Measurements from ENCODE around the gene MAPK10.
"Not testable (repeated sequence)": the region's sequence is repeated elsewhere in the genome, so short reads cannot be mapped to it uniquely, and the experiment has no call there.

The MAPK10 gene

GRCh38 chr4:86354390-86354789 is 5.5 kb downstream of the MAPK10 start:
- DNase-seq (ENCODE audit: low read depth, low spot score): no peak
- H3K4me3 ChIP-seq (ENCODE audit: low read length): no peak overlapping the region

DNA sequence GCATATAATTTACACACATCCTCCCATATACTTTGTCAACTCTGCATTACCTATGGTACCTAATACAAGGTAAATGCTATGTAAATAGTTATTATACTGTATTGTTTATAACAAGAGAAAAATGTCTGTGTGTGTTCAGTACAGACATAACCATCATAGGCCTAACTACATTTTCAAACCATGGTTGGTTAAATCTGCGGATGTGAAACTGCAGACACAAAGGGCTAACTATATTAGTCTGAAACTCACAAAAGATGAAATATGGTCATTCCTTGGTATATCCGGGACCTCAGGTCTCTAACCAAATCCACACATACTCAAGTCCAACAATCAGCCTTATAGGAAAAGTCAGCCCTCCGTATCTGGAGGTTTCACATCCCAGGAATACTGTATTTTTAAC is 13.5 kb downstream of the MAPK10 start:
- DNase-seq (ENCODE audit: low read depth, low spot score): no peak
- no peak overlapping the region for H3K4me3 ChIP-seq (ENCODE audit: low read length)

- DNase-seq (ENCODE audit: low read depth, low spot score): no peak
- H3K4me3 ChIP-seq (ENCODE audit: low read length): no peak overlapping the region
These were observed 15.7 kb downstream of the MAPK10 start for GRCh38 chr4:86344127-86344526.

DNA sequence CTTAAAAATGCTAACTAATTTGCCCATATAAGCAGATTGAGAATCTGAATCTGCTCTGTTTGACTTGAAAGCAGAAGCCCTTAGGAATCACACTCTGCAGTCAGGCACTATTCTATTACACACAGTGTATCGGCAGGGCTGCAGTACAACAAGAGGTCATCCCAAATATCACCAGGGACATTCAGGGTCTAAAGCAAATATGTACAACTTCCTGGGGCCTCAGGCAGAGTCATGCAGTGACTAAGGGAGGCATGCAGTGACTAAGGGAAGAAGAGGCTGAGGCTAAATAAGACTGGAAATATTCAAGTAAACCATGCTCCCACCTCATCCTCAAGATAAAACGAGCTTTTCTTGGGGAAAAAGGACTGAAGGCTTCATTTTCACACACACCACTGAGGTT is 20.9 kb downstream of the MAPK10 start:
- DNase-seq (ENCODE audit: low read depth, low spot score): no peak

GRCh38 chr4:86338521-86338920 is 21.3 kb downstream of the MAPK10 start:
- no peak overlapping the region for H3K4me3 ChIP-seq (ENCODE audit: low read length)
- DNase-seq (ENCODE audit: low read depth, low spot score): no peak

More for the DNA sequence above, 20.9 kb downstream of the MAPK10 start:
- H3K4me3 ChIP-seq (ENCODE audit: low read length): no peak overlapping the region

GRCh38 chr4:86334020-86334750 is 25.7 kb downstream of the MAPK10 start:
- no peak overlapping the region for H3K4me3 ChIP-seq (ENCODE audit: low read length)

GRCh38 chr4:86333236-86333635 is 26.6 kb downstream of the MAPK10 start:
- DNase-seq (ENCODE audit: low read depth, low spot score): no peak
- no peak overlapping the region for H3K4me3 ChIP-seq (ENCODE audit: low read length)

More at GRCh38 chr4:86334020-86334750, 25.7 kb downstream of the MAPK10 start:
- DNase-seq (ENCODE audit: low read depth, low spot score): no peak

DNA sequence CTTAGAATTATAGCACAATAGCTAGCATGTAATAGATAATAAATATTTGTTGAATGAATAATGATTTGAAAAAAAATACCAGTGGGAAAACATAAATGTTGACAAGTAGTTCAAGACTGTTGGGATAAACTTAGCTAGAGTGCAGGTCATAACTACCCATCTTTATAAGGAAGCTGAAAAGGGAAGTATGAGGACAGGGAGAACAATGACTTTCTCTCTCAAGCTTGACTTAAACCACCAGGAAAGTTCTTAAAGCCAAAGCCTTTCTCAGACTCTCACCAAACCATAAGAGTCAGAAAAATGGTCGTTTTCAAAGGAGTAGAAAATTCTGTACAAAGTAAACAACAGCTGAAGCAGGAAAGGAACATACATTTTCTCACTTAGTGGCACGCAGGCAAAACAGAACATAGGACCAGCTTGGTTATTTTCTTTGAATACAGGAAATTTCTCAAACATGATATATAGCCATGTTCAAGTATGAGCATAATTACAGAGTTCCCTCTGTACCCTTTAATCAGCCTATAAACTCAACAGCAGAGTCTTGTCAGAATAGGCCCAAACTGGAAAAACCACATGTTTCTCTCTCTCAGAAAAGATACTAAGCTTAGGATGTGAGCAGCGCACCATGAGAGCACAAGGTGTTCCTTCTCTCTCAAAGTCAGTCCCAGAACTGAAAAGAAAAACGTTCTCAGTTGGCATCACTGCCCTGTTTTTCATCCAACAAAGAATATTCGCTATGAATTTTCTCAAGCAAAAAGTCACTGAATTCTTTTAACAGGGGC is 28.7 kb downstream of the MAPK10 start:
- DNase-seq (ENCODE audit: low read depth, low spot score): no peak
- no peak overlapping the region for H3K4me3 ChIP-seq (ENCODE audit: low read length)

GRCh38 chr4:86330411-86330810 is 29.4 kb downstream of the MAPK10 start:
- not testable (repeated sequence) for DNase-seq (ENCODE audit: low read depth, low spot score); H3K4me3 ChIP-seq (ENCODE audit: low read length)

DNA sequence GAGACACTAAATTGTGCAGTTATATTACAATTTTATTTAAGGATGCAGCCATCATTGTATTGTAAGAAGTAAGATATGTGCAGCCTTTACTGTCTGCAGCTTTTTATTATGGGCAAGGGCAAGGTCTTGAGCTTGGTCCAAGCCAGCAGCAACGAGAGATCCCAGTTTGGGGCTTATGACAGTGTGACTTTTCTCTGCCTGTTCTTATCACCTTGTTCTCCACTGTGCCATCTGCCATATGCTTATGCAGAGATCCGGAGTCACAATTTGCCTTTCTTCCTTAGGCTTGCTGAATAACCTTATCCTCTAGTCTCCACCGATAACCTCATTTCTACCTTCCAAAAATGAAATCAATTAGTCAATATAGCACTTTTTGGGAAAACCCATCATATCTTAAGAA is 30.4 kb downstream of the MAPK10 start:
- no peak for DNase-seq (ENCODE audit: low read depth, low spot score)
- no peak overlapping the region for H3K4me3 ChIP-seq (ENCODE audit: low read length)

DNA sequence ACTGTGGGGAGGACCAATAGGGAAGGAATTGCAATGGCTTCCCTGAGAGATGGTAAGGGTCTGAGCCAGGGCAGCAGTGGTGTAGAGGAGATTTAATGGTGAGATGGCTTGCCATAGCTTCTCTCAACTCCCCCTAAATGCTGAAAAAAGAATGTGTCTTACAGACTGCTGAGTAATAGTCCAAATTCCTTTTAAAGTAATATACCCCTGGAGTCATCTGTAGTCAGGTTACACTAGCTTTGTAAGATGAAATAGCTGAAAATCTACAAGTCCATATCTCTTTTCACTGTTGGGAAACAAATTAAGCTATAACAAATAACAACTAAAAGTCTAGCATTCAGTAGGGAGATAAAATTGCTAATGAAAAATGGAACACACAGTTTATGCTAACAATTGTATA is 33.5 kb downstream of the MAPK10 start:
- no peak for DNase-seq (ENCODE audit: low read depth, low spot score)
- H3K4me3 ChIP-seq (ENCODE audit: low read length): no peak overlapping the region

DNA sequence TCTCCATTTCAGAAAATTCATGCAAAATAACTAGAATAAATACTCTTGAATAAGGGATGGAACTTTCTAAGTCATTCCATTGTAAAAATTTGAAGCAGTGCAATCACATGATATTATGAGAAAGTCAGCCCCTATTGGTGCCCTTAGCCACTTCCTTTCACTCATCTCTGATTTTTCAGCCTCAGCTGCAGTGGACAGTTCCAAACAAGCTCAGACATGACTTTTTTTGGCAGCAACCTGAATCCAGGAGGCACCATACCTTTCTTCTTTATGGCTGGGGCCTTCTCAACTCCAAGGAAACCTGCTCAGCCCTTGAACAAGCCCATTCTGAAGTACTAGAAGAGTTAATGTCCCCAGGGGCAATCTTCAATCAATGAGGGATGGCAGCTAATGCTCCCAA is 40.5 kb downstream of the MAPK10 start:
- DNase-seq (ENCODE audit: low read depth, low spot score): no peak
- H3K4me3 ChIP-seq (ENCODE audit: low read length): no peak overlapping the region

- H3K4me3 ChIP-seq (ENCODE audit: low read length): no peak overlapping the region
- no peak for DNase-seq (ENCODE audit: low read depth, low spot score)
These were observed 44.3 kb downstream of the MAPK10 start for GRCh38 chr4:86315579-86315978.

DNA sequence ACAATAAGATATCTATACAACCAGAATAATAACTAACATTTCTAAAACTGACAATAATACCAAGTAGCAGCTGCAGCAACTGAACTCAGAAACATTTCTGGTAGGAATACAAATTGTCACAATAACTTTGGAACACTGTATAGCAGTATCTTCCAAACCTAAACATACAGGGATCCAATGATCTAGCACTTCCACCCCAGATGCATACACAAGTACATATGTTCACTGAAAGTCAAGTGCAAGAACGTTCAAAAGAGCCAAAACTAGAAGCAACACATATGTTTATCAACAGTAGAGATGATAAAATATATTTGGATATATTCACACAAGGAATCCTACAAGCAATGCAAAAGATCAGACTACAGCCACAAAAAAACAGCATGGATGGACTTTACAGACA is 46.2 kb downstream of the MAPK10 start:
- no peak overlapping the region for H3K4me3 ChIP-seq (ENCODE audit: low read length)
- no peak for DNase-seq (ENCODE audit: low read depth, low spot score)

DNA sequence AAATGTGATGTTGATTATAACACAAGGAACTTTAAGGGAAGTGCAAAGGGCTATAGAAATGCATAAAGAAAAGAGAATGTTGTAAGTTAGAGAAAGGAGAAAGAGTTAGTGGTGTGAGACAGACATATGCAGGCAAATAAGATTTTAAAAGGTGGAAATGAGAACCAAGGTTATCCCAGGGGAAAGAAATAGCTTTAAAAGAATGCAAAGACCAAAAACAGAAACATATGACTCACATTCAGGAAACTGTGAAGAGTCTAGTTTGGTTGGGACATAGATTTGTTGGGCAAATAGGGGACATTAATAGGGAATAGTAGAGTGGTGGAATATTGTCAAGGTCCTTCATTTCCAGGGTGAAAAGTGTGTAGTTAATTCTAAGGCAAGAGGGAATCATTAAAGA is 52.4 kb downstream of the MAPK10 start:
- DNase-seq (ENCODE audit: low read depth, low spot score): no peak
- no peak overlapping the region for H3K4me3 ChIP-seq (ENCODE audit: low read length)

DNA sequence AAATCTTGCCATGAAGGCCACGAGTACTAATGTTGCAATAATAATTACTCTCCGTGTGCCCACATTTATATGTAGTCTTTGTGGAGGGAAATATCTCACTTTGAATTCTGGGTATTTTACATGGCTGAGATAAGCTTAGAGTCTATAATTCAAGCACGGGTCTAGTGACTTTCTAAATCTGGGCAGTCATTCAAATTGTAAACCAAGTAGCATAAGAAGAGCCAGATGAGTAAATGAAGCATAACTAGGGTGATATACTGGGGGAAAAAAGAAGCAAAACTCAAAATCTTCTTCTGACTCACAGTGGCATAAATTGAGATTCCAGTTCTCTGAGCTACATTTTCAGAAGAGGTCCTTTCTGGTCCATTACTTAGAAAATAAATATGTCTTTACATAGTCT is 53.0 kb downstream of the MAPK10 start:
- DNase-seq (ENCODE audit: low read depth, low spot score): no peak
- no peak overlapping the region for H3K4me3 ChIP-seq (ENCODE audit: low read length)

DNA sequence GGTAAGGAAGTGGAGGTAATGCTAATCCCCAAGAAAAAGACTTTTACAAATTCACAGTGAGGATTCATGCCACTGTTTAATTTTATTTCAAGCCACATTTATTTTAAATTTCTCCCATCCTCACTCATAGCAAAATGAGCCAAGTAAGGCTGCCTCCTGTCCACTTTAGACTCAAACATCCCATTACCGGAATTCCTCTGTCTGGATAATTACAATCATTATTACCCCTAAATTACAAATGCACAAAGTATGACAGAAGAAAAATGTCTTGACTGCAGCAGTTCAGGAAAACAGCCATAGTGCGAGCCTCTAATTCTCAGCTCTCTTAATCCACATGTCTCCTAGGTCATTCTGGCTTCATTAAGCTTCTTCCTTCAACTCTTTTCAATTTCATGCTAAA is 57.0 kb downstream of the MAPK10 start:
- H3K4me3 ChIP-seq (ENCODE audit: low read length): no peak overlapping the region
- no peak for DNase-seq (ENCODE audit: low read depth, low spot score)

DNA sequence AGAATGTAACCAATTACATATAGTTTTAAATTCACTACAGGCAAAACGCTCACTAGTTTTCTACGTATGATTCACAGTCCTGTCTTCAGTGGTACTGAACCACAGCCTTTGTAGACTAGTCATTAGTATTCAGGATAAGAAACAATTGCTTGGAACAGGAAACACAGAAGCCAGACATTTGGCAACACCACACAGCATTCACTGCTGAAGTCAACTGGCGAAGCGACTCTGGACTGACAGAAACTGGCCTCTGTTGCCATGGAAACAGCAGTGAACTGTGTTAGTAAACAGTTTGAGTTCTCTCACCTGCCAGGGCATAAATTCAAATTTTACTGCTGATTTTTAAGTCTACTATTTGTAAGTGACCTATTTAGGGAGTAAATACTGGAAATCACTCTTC is 57.6 kb downstream of the MAPK10 start:
- no peak for DNase-seq (ENCODE audit: low read depth, low spot score)
- H3K4me3 ChIP-seq (ENCODE audit: low read length): no peak overlapping the region

GRCh38 chr4:86300516-86300915 is 59.3 kb downstream of the MAPK10 start:
- no peak overlapping the region for H3K4me3 ChIP-seq (ENCODE audit: low read length)
- DNase-seq (ENCODE audit: low read depth, low spot score): no peak

GRCh38 chr4:86296865-86297264 is 63.0 kb downstream of the MAPK10 start:
- H3K4me3 ChIP-seq (ENCODE audit: low read length): no peak overlapping the region
- no peak for DNase-seq (ENCODE audit: low read depth, low spot score)

DNA sequence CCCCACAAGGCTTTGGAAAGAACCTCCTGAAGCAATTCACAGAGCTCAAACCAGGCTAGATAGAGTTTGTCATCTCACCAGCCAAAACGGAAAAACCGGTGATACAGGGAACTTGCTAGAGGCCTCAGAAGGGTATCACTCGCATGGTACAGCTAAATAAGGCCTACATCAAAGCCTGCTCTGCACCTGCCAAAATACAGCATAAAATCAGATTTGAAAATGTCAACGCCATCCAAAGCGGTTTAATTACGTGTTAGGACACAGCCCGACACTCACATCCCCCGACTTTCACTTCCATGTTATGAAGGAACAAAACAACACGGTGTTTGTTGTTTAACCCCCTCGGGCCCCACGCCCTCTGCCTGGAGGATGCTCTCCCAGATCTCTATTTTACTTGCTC is 65.0 kb downstream of the MAPK10 start:
- no peak overlapping the region for H3K4me3 ChIP-seq (ENCODE audit: low read length)
- no peak for DNase-seq (ENCODE audit: low read depth, low spot score)

Data from Jurkat, Clone E6-1 (cell line).